Upper lobe of right lung (tissue), 1 donor: ENCODE results near the gene ZIC2. TPM values are rescaled to one million over a fixed set of nuclear protein-coding genes. Genes with fewer than 3 reads are reported as not detected.

Source experiments
- ATAC-seq: fragments of 200-7000 bp; cut with Tn5 transposase; one replicate; pipeline ENCODE4 v1.9.1; 2020; ENCODE audit warnings: mild to moderate bottlenecking, moderate library complexity
- DNase-seq: peaks from one replicate; pipeline ENCODE4 v3.0.0-alpha.2; 2020
- H3K27ac ChIP-seq: fragments of 200-600 bp; one replicate; pipeline ENCODE4 v1.8.0; 2022
- H3K27me3 ChIP-seq: fragments of 200-600 bp; one replicate; pipeline ENCODE4 v1.8.0; 2022; ENCODE audit warnings: mild to moderate bottlenecking
- H3K36me3 ChIP-seq: fragments of 200-600 bp; one replicate; pipeline ENCODE4 v1.8.0; 2022
- H3K4me1 ChIP-seq: fragments of 200-600 bp; one replicate; pipeline ENCODE4 v1.8.0; 2022
- H3K4me3 ChIP-seq: fragments of 200-600 bp; one replicate; pipeline ENCODE4 v1.8.0; 2022; ENCODE audit warnings: mild to moderate bottlenecking
- H3K9me3 ChIP-seq: fragments of 200-600 bp; one replicate; pipeline ENCODE4 v1.8.0; 2022
- intact Hi-C: fragments of 100-400 bp; cut with DNase I; formaldehyde crosslinking; loops from one replicate; pipeline ENCODE4 v1.11.0; 2022
- total RNA-seq: library from RNA; stranded (reverse); fragmentation: NEBNext Ultra II Directional; extraction: Animal tissue kit (Norgen Biotek cat#: 25700); gene quantifications from one replicate; pipeline ENCODE4 v1.2.1, GENCODE V29; 2021
- TF ChIP-seq, protein P1 (sequence below): fragments of 200-600 bp; IDR thresholded peaks from one replicate; pipeline ENCODE4 v1.8.0; 2022; ENCODE audit warnings: antibody characterized with exemption
- donor health status: DM: no; HTN: yes; CAD: no; lungs with severe emphysema.

The ZIC2 gene
- total RNA-seq, 1 donor from 2014 or later, result not detected

DNA sequence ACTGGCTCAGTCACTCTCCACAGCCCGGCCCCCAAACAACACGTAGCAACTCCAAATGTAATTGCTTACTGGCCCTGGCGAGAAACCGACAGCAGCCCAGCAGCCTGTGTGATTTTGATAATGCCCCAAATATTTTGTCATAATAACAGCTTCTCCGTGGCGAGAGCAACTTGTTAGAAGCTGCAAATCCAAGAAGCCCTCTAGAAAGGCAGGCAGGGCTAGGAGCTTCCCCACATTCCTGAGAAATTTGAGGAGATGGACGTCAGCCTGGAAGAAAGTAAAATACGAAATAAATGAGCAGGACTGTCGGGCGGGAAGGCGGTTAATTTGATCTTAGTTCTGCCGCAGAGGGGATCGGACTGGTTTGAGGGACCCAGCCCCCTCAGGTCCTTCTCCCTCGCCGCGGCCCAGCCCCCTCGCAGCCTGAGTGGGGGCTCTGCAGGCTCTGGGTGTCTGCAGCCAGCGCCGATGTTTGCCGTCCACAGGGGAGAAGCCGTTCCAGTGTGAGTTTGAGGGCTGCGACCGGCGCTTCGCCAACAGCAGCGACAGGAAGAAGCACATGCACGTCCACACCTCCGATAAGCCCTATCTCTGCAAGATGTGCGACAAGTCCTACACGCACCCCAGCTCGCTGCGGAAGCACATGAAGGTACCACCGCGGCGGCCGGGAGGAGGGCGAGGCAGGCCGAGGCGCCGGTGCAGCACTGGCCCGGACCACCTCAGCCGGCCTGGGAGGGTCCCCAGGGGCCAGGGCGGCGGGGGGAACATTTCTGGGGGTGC is 3.1 kb downstream of the ZIC2 start:
- TF ChIP-seq, protein P1, sequence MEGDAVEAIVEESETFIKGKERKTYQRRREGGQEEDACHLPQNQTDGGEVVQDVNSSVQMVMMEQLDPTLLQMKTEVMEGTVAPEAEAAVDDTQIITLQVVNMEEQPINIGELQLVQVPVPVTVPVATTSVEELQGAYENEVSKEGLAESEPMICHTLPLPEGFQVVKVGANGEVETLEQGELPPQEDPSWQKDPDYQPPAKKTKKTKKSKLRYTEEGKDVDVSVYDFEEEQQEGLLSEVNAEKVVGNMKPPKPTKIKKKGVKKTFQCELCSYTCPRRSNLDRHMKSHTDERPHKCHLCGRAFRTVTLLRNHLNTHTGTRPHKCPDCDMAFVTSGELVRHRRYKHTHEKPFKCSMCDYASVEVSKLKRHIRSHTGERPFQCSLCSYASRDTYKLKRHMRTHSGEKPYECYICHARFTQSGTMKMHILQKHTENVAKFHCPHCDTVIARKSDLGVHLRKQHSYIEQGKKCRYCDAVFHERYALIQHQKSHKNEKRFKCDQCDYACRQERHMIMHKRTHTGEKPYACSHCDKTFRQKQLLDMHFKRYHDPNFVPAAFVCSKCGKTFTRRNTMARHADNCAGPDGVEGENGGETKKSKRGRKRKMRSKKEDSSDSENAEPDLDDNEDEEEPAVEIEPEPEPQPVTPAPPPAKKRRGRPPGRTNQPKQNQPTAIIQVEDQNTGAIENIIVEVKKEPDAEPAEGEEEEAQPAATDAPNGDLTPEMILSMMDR, result no peak
- H3K4me1 ChIP-seq, result peaks cover 13% of the 10 kb centered on the region

GRCh38 chr13:99985241-99985874 is 3.8 kb downstream of the ZIC2 start:
- H3K27ac ChIP-seq, result no peak overlapping the region
- H3K4me3 ChIP-seq, result no peak overlapping the region
- TF ChIP-seq, protein P1, result no peak
- no peaks in the 10 kb centered on the region for H3K36me3 ChIP-seq
- intact Hi-C loops, result no loop called here
- H3K9me3 ChIP-seq, result no peaks in the 10 kb centered on the region
- peaks cover 97% of the 10 kb centered on the region for H3K27me3 ChIP-seq
- DNase-seq (no peak), ATAC-seq (no peak)
- peaks cover 7% of the 10 kb centered on the region for H3K4me1 ChIP-seq

More for the DNA sequence above, 3.1 kb downstream of the ZIC2 start:
- H3K4me3 ChIP-seq, result no peak overlapping the region
- no peaks in the 10 kb centered on the region for H3K36me3 ChIP-seq
- H3K9me3 ChIP-seq, result no peaks in the 10 kb centered on the region
- no peak overlapping the region for H3K27ac ChIP-seq
- intact Hi-C loops, result no loop called here
- ATAC-seq, result no peak
- DNase-seq, result no peak
- peaks cover 97% of the 10 kb centered on the region for H3K27me3 ChIP-seq

DNA sequence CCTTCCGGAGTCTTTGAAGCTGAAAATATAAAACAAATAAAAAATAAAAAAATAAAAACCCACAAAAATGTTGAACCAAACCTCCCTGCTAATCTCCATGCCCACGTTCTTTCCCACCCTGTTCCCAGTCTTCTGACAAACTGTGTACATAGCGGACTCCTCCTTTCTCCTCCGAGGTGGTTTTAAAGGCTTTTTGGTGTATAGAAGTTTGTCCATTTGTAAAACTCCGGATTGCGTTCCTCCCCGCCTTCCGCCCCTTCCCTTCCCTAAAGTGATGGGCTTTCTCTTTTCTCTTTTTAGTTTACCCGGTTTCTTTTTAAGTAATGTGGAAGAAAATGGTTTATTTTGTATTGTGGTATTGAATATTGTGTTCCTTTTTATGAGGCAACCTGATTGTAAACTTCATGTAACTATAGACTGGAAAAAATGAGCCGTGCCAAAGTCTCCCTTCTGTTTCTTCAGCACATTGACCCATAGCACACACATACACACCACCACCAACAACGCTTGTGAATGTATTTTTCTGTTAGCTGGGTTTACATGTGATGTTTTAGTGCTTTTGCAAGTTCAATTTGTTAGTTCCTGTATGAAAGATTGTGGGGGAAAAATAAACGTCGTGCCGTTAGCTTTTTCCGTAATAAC is 4.4 kb downstream of the ZIC2 start:
- no peak for ATAC-seq
- H3K4me1 ChIP-seq, result peaks cover 3% of the 10 kb centered on the region

GRCh38 chr13:99986741-99987140 is 5.2 kb downstream of the ZIC2 start:
- TF ChIP-seq, protein P1, result no peak
- H3K27me3 ChIP-seq, result peaks cover 97% of the 10 kb centered on the region
- intact Hi-C loops, result no loop called here
- H3K9me3 ChIP-seq, result no peaks in the 10 kb centered on the region
- DNase-seq, result no peak
- H3K4me3 ChIP-seq, result no peak overlapping the region
- H3K4me1 ChIP-seq, result no peaks in the 10 kb centered on the region
- ATAC-seq, result no peak
- no peak overlapping the region for H3K27ac ChIP-seq
- H3K36me3 ChIP-seq, result no peaks in the 10 kb centered on the region

More for the DNA sequence above, 4.4 kb downstream of the ZIC2 start:
- Histone ChIP-seq H3K4me3 (no peak overlapping the region), H3K27ac (no peak overlapping the region), H3K27me3 (peaks cover 97% of the 10 kb centered on the region), H3K9me3 (no peaks in the 10 kb centered on the region), H3K36me3 (no peaks in the 10 kb centered on the region)
- intact Hi-C loops, result no loop called here
- no peak for DNase-seq
- TF ChIP-seq, protein P1, result no peak

GRCh38 chr13:99987154-99988019 is 5.8 kb downstream of the ZIC2 start:
- no peak overlapping the region for H3K27ac ChIP-seq
- TF ChIP-seq, protein P1, result no peak
- H3K36me3 ChIP-seq, result no peaks in the 10 kb centered on the region
- no peak overlapping the region for H3K4me3 ChIP-seq
- H3K9me3 ChIP-seq, result no peaks in the 10 kb centered on the region
- peaks cover 97% of the 10 kb centered on the region for H3K27me3 ChIP-seq
- no peak for ATAC-seq
- intact Hi-C loops, result no loop called here
- DNase-seq, result peak; percentile 39
- H3K4me1 ChIP-seq, result no peaks in the 10 kb centered on the region
